HG03460 (cell line): ENCODE measurements around the gene TMEM250.
A peak's percentile ranks its signal among the peaks of the same experiment; 100 is the strongest.
"Not testable (repeated sequence)": the region's sequence is repeated elsewhere in the genome, so short reads cannot be mapped to it uniquely, and the experiment has no call there.

ENCODE experiments used
- ATAC-seq: cut with Tn5 transposase; IDR thresholded peaks from one replicate; pipeline ENCODE4 v1.9.1; 2021; ENCODE audit not compliant: unreplicated experiment

TMEM250 gene

DNA sequence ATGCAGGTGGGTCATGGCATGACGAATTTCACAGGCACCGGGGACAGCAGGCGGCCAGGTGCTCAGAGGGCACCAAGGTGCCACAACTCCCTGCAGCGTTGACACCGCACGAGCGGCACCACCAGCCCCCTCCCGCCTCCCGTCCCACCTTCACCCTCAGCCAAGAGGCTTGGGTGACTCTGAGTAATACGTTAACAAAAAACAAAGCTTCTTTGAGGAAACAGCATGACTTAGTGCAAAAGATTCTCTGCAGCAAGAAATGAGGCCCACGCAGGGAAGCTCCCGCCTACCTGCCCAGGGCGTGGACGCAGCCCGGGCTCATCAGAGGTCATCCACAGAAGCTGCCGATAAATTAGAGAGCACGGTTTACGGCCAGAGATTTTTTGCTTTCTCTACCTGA lies 4.1 kb downstream of the TMEM250 start:
- ATAC-seq = no peak

DNA sequence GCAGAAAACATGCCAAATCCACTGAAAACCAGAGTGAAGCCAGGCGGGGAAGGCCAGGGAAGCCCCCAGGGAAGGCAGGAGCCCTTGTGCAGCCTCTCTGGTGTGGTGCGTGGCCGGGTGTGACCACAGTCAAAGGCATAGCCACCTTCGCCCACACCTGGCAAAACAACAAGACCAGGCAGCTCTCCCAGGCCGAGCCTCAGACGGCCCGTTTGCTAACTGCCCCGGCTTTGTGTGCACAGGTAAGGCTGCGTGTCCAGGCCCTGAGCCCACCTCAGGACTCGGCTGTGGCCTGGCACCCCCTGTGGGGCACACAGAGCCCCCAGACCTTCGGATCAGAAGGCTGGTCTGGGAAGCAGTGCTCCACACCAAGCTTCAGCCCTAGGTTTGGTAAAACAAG lies 6.1 kb downstream of the TMEM250 start:
- ATAC-seq = no peak

DNA sequence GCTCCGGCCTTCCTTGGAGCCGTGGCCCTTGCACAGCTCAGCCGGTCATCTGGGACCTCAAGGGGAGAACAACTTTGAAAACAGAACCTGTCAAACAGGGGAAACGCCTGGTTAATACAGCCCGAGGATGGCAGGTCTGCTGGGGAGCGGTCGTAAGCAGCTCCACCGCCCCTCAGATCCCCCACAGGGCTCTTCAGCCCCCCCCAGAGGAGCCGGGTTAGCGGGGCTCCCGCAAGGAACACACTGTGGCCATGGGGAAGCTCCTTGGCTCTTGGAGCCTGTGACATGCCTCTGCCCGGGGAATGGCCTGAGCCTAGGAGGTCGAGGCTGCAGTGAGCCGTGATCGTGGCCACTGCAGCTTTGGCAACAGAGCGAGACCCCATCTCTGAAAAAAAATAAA lies 6.8 kb downstream of the TMEM250 start:
- no peak for ATAC-seq

DNA sequence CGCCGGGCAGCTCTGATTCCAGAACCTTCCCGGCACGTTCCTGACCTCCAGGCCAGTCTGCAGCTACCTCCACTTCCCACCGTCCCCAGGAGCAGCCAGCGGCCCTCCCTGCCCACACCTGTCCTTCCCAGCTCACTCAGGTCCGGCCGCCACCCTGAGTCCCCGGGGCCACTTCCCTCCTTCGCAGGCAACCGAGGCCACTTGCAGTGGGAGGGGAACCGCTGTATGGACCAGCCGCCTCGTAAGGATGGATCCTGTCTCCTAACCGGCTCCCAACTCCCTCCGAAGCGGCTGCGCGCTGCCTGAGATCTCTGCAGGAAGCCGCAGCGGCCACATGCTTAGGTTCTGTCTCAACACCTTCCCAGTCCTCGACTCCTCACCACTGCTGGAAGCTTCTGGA lies 7.5 kb downstream of the TMEM250 start:
- ATAC-seq = no peak

DNA sequence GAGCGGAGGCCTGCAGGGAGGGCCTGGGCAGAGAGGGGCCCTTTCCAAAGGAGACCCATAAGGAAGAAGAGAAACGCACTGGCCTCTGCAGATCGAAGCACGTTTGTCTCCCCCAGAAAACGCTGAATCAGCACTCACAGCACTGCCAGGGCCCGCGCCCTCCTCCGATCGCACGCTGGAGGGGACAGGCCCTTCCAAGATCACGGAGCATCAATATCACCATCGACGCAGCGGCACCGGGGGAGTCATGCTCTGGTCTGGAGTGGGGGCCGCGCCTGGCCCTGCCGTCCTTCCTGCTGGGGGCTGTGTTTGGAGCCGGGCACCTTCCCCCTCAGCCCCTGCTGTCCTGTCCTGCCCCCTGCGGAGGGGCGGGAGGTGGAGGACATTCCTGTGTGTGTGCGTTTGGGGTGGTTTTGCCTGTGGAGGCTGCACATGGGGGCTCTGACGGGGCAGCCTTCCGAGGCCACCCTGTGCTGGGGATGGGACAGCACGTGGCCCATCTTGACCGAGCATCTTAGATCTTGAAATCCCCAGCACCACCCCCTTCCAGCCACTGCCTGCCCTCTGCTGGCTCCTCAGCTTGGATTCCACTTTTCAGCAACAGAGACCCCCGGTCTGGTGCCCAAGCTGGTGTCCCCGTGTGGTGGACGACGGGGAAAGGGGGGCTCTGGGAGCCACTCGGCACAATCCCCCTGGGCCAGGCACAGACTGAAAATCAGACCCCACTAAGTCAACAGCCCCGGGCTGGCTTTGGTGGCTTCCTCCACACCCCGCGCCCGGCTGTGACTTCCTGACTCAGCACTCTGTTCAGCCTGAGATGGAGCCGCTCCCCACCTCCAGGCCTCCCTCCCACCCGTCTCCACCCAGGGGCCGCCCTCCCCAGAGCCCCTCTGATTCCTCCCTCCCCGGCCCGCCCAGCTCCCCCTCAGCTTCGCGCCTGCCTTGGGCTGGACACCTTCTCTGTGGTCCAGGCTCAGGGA lies 8.3 kb downstream of the TMEM250 start:
- no peak for ATAC-seq

DNA sequence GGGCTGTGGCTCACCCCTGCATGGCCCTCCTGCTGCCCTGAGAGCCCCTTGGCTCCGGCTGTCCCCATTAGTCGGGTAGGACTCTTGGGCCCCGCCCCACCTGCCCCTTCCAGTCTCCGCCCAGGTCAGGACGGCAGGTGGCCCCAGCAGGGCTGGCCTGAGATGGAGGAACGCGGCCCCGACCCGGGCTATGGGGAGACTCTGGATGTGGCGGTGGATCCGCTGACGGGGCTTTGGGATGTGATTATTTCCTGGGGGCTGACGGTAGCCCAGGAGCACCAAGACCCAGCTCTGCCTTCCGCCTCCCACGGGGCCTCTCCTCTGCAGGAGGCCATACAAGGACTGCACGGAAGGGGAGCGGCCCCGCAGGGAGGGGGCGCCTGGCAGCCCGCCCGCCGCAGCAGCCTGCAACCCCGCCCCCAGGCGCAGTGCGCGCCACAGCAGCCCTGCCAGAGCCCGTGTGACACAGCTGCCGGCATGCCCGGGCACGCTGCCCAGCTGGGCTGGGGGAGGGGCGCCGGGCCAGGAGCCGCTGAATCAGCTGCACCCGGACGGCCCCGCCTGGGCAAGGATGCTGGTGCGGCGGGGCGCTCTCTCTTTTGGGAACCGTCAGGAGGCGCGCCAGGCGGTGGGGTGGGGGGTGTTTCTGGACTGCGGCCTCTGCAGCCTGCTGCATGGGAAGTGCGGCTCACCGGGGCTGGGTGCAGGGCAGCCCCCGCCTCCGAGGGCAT lies 9.2 kb downstream of the TMEM250 start:
- peak; percentile 57 for ATAC-seq

DNA sequence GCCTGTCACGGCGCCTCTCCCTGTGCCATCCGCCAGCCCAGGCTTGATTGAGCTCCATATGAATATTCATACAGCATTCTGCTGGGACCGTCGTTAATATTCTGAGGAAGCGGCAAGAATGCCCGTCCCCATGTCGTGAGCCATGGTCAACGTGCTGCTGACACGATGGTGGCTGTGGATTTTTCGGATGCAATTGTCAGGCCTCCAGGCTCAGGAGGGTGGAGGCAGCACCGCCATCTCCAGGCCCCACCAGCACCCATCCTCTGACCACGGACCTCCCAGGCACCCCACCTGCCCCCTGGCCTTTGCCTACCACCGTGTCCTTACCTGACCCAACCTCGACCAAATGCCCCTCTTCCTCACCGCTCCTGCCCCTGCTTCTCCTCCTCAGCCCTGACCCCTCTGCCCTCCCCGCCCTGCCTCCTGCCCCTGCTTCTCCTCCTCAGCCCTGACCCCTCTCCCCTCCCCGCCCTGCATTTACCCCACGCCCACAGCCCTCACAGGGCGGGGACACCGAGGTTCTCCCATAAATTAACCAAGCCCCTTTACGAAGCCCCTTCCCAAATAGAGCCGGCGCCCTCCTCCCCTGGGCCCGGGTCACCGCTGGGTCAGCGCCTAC lies 9.9 kb downstream of the TMEM250 start:
- no peak for ATAC-seq

DNA sequence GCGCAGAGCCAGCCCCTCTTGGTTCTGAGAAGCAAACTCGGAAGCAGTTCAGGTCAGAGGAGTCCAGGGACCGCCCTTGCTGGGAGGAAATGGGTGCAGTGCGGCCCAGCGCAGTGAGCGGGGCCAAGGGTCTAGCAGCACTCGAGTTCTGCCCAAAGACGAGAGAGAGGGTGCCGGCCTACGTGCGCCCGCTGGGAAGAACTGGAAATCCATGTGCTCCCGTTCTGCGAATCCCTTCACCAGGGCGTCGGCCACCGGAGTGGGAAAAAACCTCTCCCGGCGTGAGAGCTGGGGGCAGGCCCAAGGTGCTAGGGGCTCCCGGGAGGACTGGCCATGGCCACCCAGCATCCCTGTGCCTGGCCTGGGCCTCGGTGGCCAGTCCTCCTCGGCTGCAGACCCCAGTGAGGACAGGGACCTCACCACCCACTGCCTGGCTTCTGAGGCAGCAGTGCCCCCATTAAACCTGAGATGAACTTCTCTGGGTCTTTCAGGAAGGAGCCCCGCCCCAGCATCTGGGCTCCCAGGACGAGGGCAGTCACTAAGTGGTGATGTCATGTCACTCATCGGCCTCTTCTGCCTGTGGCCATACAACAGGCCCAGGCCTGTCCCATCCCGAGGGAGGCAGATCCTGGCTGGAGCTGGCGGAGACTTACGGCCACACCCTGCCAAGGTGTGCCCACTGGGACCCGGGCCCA lies 10.6 kb downstream of the TMEM250 start:
- ATAC-seq = no peak

DNA sequence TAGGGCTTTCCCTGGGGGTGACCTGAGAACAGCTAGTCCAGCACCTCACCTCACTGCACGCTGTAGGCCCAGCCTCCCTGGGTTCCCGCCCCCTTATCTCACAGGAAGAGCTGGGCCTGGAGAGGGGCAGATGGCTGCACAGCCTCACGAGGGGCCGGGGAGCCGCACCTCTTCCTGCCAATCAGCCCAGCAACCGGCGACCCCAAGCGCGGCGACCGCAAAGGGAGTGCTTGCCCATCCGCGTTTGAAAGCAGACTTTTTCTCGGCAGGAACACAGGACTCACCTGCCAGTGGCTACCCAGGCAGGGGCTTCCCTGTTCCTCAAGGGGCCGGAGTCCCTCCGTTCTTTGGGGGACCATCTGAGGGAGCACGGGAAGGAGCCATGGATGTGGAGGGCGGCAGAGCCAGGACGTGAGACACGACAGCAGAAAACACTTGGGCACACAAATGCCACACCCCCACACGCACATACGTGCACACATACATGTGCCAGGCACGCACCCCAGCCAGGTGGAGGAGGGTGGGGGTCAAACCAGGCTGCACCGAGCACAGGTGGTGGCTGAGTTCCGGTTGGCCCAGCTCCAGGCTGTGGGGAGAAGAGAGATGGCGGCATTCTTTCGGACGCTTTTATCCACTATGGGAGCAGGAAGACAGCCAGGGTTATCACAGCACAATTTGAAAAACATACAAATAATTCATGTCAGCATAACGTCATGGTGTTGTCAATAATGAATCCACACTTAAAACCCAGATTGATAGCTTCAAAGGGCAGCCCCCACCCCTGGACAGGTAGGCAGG lies 11.3 kb downstream of the TMEM250 start:
- peak; percentile 29 for ATAC-seq

DNA sequence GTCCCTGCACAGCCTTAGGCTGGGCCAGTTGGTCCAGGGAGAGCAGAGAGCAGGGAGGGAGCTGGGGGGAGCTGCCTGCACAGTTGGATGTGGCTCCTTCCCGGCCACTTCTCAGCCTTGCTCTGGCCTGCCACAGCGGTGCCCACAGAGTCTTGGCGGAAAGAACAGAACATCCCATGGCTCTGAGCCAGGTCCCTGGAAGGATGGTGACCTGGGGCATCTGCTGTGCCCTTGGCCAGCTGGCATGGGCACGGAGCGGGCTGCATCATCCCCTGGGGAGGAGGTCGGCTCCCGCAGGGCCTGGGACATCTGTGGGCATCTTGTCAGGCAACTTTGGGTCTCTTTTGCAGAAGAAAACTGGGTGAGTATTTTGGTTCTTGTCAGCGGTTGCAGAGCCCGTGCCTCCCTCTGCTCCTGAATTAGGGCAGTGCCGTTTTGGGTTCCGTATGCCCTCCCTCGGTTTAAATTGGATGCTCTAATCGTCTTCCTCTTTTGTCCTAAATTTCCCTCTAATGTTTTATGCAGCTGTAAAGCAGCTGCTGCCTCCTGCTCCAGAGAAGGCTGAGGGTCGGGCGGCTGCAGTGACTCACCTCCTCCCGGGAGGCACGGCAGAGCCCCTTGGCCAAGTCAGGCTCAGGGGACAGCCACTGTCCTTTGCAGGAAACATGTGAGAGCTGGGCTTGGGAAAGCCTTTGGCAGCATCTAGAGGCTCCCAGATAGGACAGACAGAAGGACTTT lies 13.1 kb downstream of the TMEM250 start:
- no peak for ATAC-seq

DNA sequence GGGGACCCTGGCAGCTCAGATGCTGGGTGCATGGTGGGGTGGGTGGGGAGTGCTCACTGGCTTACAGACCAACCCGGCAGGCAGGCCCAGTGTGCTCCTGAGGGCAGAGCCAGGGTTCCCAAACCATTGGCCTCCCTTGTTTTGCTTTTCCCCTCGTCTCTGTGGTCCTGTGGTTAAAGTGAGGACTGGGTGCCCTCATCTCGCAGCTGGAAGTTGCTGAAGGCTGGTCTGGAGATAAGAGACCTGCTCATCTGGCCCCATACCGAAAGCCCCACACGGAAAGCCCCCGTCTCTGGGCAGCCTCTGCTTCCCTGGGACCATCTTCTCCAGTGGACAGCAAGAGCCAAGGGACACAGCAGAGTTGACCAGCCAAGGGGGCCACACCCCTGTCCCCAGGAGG lies 13.8 kb downstream of the TMEM250 start:
- ATAC-seq = no peak

DNA sequence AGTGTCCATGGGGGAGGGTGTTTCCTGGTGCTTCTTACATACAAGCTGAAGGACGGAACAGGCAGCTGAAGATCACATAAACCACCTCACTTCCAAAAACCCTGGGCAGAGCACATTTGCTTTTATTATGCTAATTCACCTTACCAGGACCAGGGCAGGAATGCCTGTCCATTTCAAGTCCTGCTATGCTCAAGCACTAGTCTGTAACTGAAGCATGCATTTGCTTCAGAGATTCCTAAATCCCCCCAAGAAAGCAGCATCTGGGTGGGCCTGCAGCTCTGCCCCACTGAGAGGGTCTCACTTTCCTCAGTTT lies 14.2 kb downstream of the TMEM250 start:
- no peak for ATAC-seq

DNA sequence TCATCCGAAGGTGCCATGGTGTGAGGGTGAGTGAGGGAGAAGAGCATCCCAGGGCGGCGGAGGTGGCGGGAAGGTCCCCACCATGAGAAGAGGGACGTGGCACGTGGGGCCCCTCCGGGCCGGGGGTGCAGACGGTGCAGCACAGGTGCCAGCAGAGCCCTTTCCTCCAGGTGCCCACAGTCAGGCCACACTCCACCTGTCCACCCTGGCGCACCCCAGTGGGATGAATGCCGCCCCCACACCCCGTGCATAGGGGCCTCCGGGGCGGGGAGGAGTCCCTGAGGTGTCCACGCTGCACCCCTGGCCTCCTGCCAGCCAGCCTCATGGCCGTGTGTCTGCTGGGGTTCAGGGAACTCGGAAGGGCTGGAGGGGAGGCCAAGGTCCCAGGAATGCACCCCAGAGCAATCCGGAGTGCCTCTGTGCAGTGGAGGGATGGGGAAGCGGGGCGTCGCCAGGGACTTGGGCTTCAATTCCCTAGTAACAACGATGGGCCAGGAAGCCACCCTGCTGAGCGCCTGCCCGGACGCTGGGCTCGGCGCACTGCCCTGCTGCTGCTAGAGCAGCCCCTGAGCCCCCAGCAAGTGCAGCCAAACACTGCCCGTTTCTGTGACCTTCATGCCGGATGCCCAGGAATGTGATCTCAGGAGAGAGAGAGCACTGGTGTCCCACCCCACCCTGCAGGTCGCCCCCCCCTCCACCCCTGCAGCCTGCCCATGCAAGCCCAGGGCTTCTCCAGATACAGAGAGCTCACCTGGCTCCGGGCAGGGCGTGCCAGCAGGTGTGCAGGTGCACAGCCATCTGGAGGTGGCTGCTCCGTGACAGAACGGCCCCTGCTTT lies 14.8 kb downstream of the TMEM250 start:
- ATAC-seq = no peak

DNA sequence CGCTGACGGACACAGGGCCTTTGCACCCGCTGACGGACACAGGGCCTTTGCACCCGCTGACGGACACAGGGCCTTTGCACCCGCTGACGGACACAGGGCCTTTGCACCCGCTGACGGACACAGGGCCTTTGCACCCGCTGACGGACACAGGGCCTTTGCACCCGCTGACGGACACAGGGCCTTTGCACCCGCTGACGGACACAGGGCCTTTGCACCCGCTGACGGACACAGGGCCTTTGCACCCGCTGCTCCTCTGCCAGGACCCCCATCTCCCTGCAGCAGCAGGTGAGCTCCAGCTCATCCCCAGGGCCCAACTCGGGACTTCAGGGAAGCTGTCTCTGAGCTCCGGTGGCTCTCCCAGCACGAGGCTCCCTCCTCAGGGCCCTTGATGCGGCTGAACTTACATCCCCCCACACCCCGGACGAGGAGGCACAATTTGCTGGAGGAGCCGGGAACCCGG lies 17.0 kb downstream of the TMEM250 start:
- not testable (repeated sequence) for ATAC-seq

DNA sequence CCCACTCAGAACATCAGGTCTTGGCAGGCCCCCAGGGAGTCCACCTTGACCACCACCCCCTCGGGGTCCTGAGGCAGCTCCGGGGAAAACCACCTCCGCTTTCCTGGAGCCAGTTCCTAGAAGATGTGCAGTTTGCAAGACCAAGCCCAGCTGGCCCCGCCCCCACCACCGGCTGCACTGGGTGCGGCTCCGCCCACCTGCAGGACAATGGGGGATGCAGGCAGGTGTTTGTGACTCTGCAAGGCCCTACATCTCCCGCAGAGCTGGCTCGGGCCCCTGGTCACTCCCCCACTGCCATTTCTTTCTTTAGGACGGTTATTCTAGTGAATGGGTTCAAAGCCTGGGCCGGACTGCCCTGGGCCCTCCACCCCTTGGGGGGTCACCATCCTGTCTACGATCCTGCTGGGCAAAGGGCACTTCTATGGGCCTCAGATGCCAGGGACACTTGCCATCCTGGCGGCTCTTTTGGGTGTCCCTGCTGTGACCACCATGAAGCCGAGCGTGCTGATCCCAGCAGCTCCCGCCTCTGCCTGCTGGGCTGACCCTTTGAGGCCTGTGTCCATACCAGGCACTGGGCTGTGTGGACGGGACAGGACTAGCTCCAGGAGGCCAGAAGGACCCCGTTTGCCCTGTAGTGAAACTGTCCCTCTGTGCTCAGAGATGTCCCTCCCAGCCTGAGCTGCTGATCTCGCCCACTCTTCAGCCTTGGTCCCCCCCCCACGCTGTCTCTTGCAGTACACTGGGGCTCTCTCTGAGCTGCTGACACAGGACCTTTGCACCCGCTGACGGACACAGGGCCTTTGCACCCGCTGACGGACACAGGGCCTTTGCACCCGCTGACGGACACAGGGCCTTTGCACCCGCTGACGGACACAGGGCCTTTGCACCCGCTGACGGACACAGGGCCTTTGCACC lies 17.7 kb downstream of the TMEM250 start:
- no peak for ATAC-seq

DNA sequence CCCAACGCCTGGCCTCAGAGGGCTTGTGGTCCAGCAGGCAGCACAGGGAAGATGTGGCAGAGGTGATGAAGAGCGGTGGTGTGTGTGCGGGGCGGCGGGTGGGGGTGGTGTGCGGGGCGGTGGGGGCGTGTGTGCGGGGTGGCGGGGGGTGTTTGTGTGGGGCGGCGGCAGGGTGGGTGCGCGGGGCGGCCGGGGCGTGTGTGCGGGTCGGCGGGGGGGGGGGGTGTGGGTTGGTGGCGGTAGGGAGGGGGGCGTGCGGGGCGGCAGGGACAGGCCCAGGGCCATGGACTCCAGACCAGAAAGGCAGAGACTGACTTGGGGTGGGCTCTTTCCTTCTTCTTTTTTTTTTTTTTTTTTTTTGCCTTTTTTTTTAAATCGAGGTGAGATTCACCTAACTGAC lies 19.1 kb downstream of the TMEM250 start:
- ATAC-seq = no peak

DNA sequence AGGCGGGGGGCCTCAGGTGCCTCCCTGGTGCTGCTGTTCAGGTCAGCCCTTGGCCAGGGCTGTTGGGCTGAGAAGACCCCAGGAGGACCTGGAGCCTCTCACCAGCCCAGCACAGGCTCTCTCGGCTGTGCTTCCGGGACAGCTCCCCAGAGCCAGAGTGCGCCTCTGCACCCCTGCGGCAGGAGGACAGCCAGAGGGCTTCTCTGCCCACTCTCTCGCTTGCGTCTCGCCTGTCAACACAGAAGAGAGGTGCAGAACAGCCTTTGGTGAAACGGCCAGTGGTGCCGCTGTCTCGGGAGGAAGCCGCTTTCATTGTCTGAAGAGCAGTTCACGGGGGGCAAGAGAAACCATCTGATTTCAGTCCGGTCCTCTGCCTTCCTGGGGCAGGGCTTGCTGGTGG lies 19.8 kb downstream of the TMEM250 start:
- ATAC-seq = no peak

DNA sequence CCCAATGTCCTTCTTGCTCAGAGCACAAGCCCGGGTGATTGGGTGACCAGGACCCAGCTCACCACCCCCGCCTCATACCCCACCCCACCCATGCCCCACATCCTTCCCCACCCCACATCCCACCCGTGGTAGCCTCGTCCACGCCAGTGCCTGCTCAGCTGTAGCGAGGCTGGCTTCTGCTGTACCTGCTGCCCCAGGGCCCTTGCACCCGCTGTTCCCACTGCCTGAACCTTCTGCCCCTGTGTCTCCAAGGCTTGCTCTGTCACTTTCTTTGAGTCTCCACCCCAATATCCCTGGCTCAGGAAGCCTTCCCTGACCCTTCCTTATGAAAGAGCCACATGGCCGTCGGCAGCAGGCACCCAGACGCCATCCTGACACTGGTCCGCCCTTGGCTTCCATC lies 20.5 kb downstream of the TMEM250 start:
- ATAC-seq = no peak
